ENCODE data around the gene ZFC3H1. TPM values are rescaled to one million over a fixed set of nuclear protein-coding genes. Genes with fewer than 3 reads are reported as not detected.

The ZFC3H1 gene
- total and polyA plus RNA-seq, 2 of the 4 experiments (the other 2 are of a cell fraction): 16.8 to 23.3 TPM

GRCh38 chr12:71601546-71601945, 62.1 kb downstream of the ZFC3H1 start:
- Histone ChIP-seq H4K91ac (ENCODE audit: insufficient read depth, low read depth, low read length) (no peak overlapping the region), H3K56ac (ENCODE audit: extremely low read depth, insufficient read depth, low read length) (no peak overlapping the region), H2AK5ac (ENCODE audit: low read depth, low read length) (no peak overlapping the region), H3K4ac (ENCODE audit: low read depth, low read length) (no peak overlapping the region), H2AK9ac (replicated peaks; ENCODE audit: low read depth, low read length, poor library complexity) (no peak overlapping the region), H2BK120ac (ENCODE audit: low read depth, low read length) (no peak overlapping the region), H3K36me3 (ENCODE audit: control insufficient read depth, insufficient read depth, low read length) (peaks cover 2% of the 10 kb centered on the region; the same call in 1 of the 2 replicates), H3K18ac (ENCODE audit: low read depth, low read length) (no peak overlapping the region), H3K23ac (ENCODE audit: low read depth, low read length) (no peak overlapping the region), H2AFZ (replicated peaks; ENCODE audit: low read length, poor library complexity) (no peak overlapping the region), H3K4me1 (ENCODE audit: control insufficient read depth, insufficient read depth, low read length) (no peaks in the 10 kb centered on the region), H3K4me2 (ENCODE audit: low read depth, low read length) (no peak overlapping the region), H3K27ac (ENCODE audit: insufficient read depth, low read length) (no peak overlapping the region), H4K5ac (ENCODE audit: low read depth, low read length) (no peak overlapping the region), H3K79me1 (ENCODE audit: low read depth in 1 of 2, low read length in 2 of 2) (no peaks in the 10 kb centered on the region), H3K9me3 (ENCODE audit: control insufficient read depth, insufficient read depth, low read length) (no peaks in the 10 kb centered on the region), H2BK5ac (ENCODE audit: low read depth, low read length, poor library complexity, severe bottlenecking) (no peak overlapping the region), H3K4me3 (ENCODE audit: insufficient read depth, low read depth, low read length) (no peak overlapping the region), H2BK15ac (ENCODE audit: low read depth, low read length) (no peak overlapping the region), H2BK20ac (ENCODE audit: low read depth, low read length) (no peak overlapping the region), H3K27me3 (ENCODE audit: control insufficient read depth, insufficient read depth, low read length) (no peaks in the 10 kb centered on the region), H3K9ac (ENCODE audit: low read depth, low read length) (no peak overlapping the region), H3K14ac (replicated peaks; ENCODE audit: low read depth, low read length) (no peak overlapping the region), H3K9me1 (ENCODE audit: insufficient read depth, low read length) (no peaks in the 10 kb centered on the region), H4K8ac (ENCODE audit: low read depth in 2 of 2, low read length in 2 of 2) (no peak overlapping the region), H4K20me1 (ENCODE audit: insufficient read depth, low read length) (no peaks in the 10 kb centered on the region)
- BruUV-seq (replicated peaks): no TSS peak
- DNase-seq (peak; percentile 25), ATAC-seq (ENCODE audit: low read depth) (peak; percentile 8; the same call in 1 of the 2 replicates)
- dilution Hi-C loops (cut with HindIII; ENCODE audit: low sequenced_read_pairs, unreplicated experiment): no loop called here
- ChIA-PET POLR2A (ENCODE audit: unreplicated experiment) (no interaction called here), CTCF (no interaction called here)
- intact Hi-C loops (cut with micrococcal nuclease): loop anchor here (5.0 kb wide), 1 partner anchor 39 kb away; no protein-coding TSS in a partner anchor
- TF ChIP-seq MAZ (IDR thresholded peaks at IDR 0.05; ENCODE audit: borderline replicate concordance, low read depth, low read length): no peak
- TF ChIP-seq, protein P1, sequence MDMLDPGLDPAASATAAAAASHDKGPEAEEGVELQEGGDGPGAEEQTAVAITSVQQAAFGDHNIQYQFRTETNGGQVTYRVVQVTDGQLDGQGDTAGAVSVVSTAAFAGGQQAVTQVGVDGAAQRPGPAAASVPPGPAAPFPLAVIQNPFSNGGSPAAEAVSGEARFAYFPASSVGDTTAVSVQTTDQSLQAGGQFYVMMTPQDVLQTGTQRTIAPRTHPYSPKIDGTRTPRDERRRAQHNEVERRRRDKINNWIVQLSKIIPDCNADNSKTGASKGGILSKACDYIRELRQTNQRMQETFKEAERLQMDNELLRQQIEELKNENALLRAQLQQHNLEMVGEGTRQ (IDR thresholded peaks at IDR 0.05; ENCODE audit: low read depth, low read length): no peak
- no peak for TF ChIP-seq RFX5 (IDR thresholded peaks at IDR 0.05; ENCODE audit: low read depth, low read length)
- no peak for TF ChIP-seq RAD21 (IDR thresholded peaks at IDR 0.05; ENCODE audit: low read length)
- TF ChIP-seq RCOR1 (IDR thresholded peaks at IDR 0.05; ENCODE audit: insufficient replicate concordance, low read length): no peak
- no peak for TF ChIP-seq FOS (IDR thresholded peaks at IDR 0.05; ENCODE audit: low read depth, low read length)
- TF ChIP-seq CTCF (conservative IDR thresholded peaks at IDR 0.05; ENCODE audit: low read depth, low read length): no peak
- no peak for TF ChIP-seq MXI1 (IDR thresholded peaks at IDR 0.05; ENCODE audit: borderline replicate concordance, low read depth, low read length)
- TF ChIP-seq POLR2A (IDR thresholded peaks at IDR 0.05; ENCODE audit: low read depth, low read length): no peak
- no peak for TF ChIP-seq CEBPB (IDR thresholded peaks at IDR 0.05; ENCODE audit: low read depth, low read length)
- no peak for TF ChIP-seq CHD1 (IDR thresholded peaks at IDR 0.05; ENCODE audit: low read depth, low read length)
- TF ChIP-seq MAFK (IDR thresholded peaks at IDR 0.05; ENCODE audit: low read depth, low read length): no peak
- TF ChIP-seq SMC3 (IDR thresholded peaks at IDR 0.05; ENCODE audit: low read depth, low read length): no peak
- TF ChIP-seq, protein P2, sequence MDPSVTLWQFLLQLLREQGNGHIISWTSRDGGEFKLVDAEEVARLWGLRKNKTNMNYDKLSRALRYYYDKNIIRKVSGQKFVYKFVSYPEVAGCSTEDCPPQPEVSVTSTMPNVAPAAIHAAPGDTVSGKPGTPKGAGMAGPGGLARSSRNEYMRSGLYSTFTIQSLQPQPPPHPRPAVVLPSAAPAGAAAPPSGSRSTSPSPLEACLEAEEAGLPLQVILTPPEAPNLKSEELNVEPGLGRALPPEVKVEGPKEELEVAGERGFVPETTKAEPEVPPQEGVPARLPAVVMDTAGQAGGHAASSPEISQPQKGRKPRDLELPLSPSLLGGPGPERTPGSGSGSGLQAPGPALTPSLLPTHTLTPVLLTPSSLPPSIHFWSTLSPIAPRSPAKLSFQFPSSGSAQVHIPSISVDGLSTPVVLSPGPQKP (IDR thresholded peaks at IDR 0.05; ENCODE audit: borderline replicate concordance, low read depth, low read length): no peak
- no peak for TF ChIP-seq NFE2L2 (IDR thresholded peaks at IDR 0.05; ENCODE audit: low read depth, low read length)
- no peak for TF ChIP-seq BHLHE40 (IDR thresholded peaks at IDR 0.05; ENCODE audit: low read depth, low read length)
- in situ Hi-C loops (cut with MboI; ENCODE audit: low sequenced_read_pairs): no loop called here

Measured in IMR-90 (cell line).